ENCODE measurements around the gene PDP2. TPM values are rescaled to one million over a fixed set of nuclear protein-coding genes. Genes with fewer than 3 reads are reported as not detected.

The PDP2 gene
- total RNA-seq, 1 experiment from 2014 or later, result 28.4 TPM

DNA sequence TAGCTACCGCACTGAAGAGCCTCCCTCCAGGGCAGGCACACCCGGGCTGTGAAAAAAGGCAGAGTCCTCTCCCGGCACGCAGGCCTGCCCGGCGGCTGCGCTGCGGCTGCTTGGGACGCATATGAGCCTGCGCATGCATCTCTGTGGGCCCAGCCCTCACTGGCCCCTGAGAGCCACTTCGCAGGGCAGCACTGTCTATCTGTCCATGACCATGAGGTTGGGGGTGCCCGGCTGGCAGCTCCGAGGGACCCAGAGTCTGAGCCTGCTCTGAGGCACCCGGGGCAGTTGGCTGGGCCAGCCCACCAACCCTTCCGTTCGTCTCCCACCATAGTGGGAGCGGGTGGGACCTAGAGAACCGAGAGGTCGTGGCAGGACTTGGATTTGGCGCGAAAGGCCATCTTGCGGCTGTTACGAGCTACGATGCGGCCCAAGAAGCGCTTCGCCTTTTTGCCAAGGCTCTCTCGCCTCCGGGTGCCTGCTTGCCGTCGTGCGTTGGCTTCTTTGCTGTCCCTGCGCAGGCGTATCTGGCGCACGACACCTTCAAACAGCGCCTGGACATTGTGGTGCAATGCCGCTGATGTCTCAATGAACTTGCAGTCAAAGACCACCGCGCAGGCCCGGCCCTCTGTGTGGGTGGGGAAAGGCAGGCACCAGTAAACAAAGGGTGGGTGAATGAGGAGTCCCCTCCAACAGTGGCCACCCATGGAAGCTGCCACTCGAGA is 41.6 kb downstream of the PDP2 start:
- H3K27ac Mint-ChIP-seq, result no peak overlapping the region
- ChIA-PET POLR2A (no interaction called here), CTCF (interaction anchor here (0.6 to 4.3 kb wide), 5 partner anchors 12 to 233 kb away, joined by 3 to 38 read pairs (median 7); no protein-coding TSS in a partner anchor)
- no peaks in the 10 kb centered on the region for H3K9me3 Mint-ChIP-seq
- no peak overlapping the region for H3K4me3 Mint-ChIP-seq
- peaks cover 47% of the 10 kb centered on the region for H3K27me3 Mint-ChIP-seq (ENCODE audit: low read depth)
- TF ChIP-seq NFE2L1 (CRISPR knock-in tag; IDR thresholded peaks at IDR 0.05) (no peak), NFYB (CRISPR knock-in tag; conservative IDR thresholded peaks at IDR 0.05; ENCODE audit: low read depth) (no peak), CREM (CRISPR knock-in tag; IDR thresholded peaks at IDR 0.05) (no peak), GRHL2 (CRISPR knock-in tag; IDR thresholded peaks at IDR 0.05; ENCODE audit: insufficient replicate concordance, severe bottlenecking) (no peak), PRRX2 (CRISPR knock-in tag; IDR thresholded peaks at IDR 0.05) (no peak), TP53 (CRISPR knock-in tag; IDR thresholded peaks at IDR 0.05) (no peak), TEAD4 (CRISPR knock-in tag; IDR thresholded peaks at IDR 0.05) (no peak), ZNF396 (CRISPR knock-in tag; IDR thresholded peaks at IDR 0.05; ENCODE audit: borderline replicate concordance) (no peak), MYBL2 (CRISPR knock-in tag; IDR thresholded peaks at IDR 0.05) (no peak), RORB (CRISPR knock-in tag; IDR thresholded peaks at IDR 0.05) (no peak)
- TF ChIP-seq, protein P1, sequence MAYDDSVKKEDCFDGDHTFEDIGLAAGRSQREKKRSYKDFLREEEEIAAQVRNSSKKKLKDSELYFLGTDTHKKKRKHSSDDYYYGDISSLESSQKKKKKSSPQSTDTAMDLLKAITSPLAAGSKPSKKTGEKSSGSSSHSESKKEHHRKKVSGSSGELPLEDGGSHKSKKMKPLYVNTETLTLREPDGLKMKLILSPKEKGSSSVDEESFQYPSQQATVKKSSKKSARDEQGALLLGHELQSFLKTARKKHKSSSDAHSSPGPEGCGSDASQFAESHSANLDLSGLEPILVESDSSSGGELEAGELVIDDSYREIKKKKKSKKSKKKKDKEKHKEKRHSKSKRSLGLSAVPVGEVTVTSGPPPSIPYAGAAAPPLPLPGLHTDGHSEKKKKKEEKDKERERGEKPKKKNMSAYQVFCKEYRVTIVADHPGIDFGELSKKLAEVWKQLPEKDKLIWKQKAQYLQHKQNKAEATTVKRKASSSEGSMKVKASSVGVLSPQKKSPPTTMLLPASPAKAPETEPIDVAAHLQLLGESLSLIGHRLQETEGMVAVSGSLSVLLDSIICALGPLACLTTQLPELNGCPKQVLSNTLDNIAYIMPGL (CRISPR knock-in tag; IDR thresholded peaks at IDR 0.05), result no peak
- TF ChIP-seq, protein P2, sequence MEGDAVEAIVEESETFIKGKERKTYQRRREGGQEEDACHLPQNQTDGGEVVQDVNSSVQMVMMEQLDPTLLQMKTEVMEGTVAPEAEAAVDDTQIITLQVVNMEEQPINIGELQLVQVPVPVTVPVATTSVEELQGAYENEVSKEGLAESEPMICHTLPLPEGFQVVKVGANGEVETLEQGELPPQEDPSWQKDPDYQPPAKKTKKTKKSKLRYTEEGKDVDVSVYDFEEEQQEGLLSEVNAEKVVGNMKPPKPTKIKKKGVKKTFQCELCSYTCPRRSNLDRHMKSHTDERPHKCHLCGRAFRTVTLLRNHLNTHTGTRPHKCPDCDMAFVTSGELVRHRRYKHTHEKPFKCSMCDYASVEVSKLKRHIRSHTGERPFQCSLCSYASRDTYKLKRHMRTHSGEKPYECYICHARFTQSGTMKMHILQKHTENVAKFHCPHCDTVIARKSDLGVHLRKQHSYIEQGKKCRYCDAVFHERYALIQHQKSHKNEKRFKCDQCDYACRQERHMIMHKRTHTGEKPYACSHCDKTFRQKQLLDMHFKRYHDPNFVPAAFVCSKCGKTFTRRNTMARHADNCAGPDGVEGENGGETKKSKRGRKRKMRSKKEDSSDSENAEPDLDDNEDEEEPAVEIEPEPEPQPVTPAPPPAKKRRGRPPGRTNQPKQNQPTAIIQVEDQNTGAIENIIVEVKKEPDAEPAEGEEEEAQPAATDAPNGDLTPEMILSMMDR (IDR thresholded peaks at IDR 0.05), result no peak
- TF ChIP-seq, protein P3, sequence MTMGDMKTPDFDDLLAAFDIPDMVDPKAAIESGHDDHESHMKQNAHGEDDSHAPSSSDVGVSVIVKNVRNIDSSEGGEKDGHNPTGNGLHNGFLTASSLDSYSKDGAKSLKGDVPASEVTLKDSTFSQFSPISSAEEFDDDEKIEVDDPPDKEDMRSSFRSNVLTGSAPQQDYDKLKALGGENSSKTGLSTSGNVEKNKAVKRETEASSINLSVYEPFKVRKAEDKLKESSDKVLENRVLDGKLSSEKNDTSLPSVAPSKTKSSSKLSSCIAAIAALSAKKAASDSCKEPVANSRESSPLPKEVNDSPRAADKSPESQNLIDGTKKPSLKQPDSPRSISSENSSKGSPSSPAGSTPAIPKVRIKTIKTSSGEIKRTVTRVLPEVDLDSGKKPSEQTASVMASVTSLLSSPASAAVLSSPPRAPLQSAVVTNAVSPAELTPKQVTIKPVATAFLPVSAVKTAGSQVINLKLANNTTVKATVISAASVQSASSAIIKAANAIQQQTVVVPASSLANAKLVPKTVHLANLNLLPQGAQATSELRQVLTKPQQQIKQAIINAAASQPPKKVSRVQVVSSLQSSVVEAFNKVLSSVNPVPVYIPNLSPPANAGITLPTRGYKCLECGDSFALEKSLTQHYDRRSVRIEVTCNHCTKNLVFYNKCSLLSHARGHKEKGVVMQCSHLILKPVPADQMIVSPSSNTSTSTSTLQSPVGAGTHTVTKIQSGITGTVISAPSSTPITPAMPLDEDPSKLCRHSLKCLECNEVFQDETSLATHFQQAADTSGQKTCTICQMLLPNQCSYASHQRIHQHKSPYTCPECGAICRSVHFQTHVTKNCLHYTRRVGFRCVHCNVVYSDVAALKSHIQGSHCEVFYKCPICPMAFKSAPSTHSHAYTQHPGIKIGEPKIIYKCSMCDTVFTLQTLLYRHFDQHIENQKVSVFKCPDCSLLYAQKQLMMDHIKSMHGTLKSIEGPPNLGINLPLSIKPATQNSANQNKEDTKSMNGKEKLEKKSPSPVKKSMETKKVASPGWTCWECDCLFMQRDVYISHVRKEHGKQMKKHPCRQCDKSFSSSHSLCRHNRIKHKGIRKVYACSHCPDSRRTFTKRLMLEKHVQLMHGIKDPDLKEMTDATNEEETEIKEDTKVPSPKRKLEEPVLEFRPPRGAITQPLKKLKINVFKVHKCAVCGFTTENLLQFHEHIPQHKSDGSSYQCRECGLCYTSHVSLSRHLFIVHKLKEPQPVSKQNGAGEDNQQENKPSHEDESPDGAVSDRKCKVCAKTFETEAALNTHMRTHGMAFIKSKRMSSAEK (CRISPR knock-in tag; IDR thresholded peaks at IDR 0.05; ENCODE audit: borderline replicate concordance), result no peak
- DNase-seq (ENCODE audit: low spot score), result no peak
- no peaks in the 10 kb centered on the region for H3K36me3 Mint-ChIP-seq
- ATAC-seq, result no peak
- H3K4me1 Mint-ChIP-seq, result no peaks in the 10 kb centered on the region

DNA sequence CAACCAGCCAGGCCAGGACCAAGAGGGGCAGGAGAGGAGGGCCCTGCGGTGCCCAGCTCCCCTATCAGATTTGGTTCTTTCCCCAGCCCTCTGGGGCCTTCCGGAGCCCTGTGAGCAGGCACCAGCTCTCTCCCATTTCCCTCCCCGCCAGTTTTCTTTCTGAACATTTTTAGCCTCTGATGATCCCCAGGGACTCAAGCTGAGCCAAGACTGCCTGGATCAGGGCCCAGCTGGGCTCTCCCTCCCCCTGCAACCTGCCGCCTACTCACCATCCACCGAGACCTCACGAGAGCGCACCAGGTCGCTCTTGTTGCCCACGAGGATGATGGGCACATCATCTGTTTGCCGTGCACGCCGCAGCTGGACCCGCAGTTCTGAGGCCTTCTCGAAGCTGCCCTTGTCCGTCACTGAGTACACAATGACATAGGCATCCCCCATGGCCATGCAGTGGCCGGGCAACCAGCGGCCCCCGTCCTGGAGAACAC is 43.0 kb downstream of the PDP2 start:
- H3K27me3 Mint-ChIP-seq (ENCODE audit: low read depth), result peaks cover 59% of the 10 kb centered on the region
- ChIA-PET CTCF (interaction anchor here (3.2 to 7.0 kb wide), 2 partner anchors 12 to 30 kb away, joined by 53 to 175 read pairs; no protein-coding TSS in a partner anchor), POLR2A (no interaction called here)
- no peak overlapping the region for H3K4me3 Mint-ChIP-seq
- no peaks in the 10 kb centered on the region for H3K9me3 Mint-ChIP-seq
- ATAC-seq (no peak), DNase-seq (ENCODE audit: low spot score) (no peak)
- peaks cover 7% of the 10 kb centered on the region; the same call in 1 of the 2 replicates for H3K4me1 Mint-ChIP-seq
- no peaks in the 10 kb centered on the region for H3K36me3 Mint-ChIP-seq
- no peak overlapping the region for H3K27ac Mint-ChIP-seq
- no peak for TF ChIP-seq SMAD3 (CRISPR knock-in tag; IDR thresholded peaks at IDR 0.05; ENCODE audit: borderline replicate concordance)
- TF ChIP-seq ZNF396 (CRISPR knock-in tag; IDR thresholded peaks at IDR 0.05; ENCODE audit: borderline replicate concordance), result no peak
- no peak for TF ChIP-seq ESRRA (CRISPR knock-in tag; IDR thresholded peaks at IDR 0.05; ENCODE audit: borderline replicate concordance)
- TF ChIP-seq, protein P4, sequence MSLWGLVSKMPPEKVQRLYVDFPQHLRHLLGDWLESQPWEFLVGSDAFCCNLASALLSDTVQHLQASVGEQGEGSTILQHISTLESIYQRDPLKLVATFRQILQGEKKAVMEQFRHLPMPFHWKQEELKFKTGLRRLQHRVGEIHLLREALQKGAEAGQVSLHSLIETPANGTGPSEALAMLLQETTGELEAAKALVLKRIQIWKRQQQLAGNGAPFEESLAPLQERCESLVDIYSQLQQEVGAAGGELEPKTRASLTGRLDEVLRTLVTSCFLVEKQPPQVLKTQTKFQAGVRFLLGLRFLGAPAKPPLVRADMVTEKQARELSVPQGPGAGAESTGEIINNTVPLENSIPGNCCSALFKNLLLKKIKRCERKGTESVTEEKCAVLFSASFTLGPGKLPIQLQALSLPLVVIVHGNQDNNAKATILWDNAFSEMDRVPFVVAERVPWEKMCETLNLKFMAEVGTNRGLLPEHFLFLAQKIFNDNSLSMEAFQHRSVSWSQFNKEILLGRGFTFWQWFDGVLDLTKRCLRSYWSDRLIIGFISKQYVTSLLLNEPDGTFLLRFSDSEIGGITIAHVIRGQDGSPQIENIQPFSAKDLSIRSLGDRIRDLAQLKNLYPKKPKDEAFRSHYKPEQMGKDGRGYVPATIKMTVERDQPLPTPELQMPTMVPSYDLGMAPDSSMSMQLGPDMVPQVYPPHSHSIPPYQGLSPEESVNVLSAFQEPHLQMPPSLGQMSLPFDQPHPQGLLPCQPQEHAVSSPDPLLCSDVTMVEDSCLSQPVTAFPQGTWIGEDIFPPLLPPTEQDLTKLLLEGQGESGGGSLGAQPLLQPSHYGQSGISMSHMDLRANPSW (CRISPR knock-in tag; conservative IDR thresholded peaks at IDR 0.05; ENCODE audit: low read depth), result no peak
- TF ChIP-seq ZNF219 (CRISPR knock-in tag; IDR thresholded peaks at IDR 0.05; ENCODE audit: borderline replicate concordance), result no peak
- TF ChIP-seq CREM (CRISPR knock-in tag; IDR thresholded peaks at IDR 0.05), result no peak
- TF ChIP-seq, protein P5, sequence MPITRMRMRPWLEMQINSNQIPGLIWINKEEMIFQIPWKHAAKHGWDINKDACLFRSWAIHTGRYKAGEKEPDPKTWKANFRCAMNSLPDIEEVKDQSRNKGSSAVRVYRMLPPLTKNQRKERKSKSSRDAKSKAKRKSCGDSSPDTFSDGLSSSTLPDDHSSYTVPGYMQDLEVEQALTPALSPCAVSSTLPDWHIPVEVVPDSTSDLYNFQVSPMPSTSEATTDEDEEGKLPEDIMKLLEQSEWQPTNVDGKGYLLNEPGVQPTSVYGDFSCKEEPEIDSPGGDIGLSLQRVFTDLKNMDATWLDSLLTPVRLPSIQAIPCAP (CRISPR knock-in tag; IDR thresholded peaks at IDR 0.05), result no peak
- no peak for TF ChIP-seq ETV6 (CRISPR knock-in tag; IDR thresholded peaks at IDR 0.05)
- TF ChIP-seq, protein P6, sequence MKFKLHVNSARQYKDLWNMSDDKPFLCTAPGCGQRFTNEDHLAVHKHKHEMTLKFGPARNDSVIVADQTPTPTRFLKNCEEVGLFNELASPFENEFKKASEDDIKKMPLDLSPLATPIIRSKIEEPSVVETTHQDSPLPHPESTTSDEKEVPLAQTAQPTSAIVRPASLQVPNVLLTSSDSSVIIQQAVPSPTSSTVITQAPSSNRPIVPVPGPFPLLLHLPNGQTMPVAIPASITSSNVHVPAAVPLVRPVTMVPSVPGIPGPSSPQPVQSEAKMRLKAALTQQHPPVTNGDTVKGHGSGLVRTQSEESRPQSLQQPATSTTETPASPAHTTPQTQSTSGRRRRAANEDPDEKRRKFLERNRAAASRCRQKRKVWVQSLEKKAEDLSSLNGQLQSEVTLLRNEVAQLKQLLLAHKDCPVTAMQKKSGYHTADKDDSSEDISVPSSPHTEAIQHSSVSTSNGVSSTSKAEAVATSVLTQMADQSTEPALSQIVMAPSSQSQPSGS (CRISPR knock-in tag; IDR thresholded peaks at IDR 0.05; ENCODE audit: borderline replicate concordance, low read depth), result no peak
- no peak for TF ChIP-seq PRRX2 (CRISPR knock-in tag; IDR thresholded peaks at IDR 0.05)
- no peak for TF ChIP-seq NR2C2 (CRISPR knock-in tag; IDR thresholded peaks at IDR 0.05)
- TF ChIP-seq JAZF1 (CRISPR knock-in tag; IDR thresholded peaks at IDR 0.05), result no peak

All from WTC11 (cell line).